Neuronal stem cell (in vitro differentiated cells): Measurements from ENCODE around the gene NDUFB7.

ENCODE experiments used
- DNase-seq: peaks from one replicate; pipeline ENCODE4 v3.0.0-alpha.2; 2013; ENCODE audit warnings: low spot score
- H2AFZ ChIP-seq: one replicate; pipeline ENCODE4 v1.6.1; 2013; ENCODE audit warnings: mild to moderate bottlenecking, low read length, inconsistent platforms
- H2AK5ac ChIP-seq: 2 replicates; pipeline ENCODE4 v1.6.1; 2013; ENCODE audit warnings: low read depth, mild to moderate bottlenecking, inconsistent platforms, low read length, moderate library complexity, mixed read lengths
- H2BK120ac ChIP-seq: 2 replicates; pipeline ENCODE4 v1.6.1; 2013; ENCODE audit warnings: low read depth, mild to moderate bottlenecking, inconsistent platforms, low read length, moderate library complexity, mixed read lengths
- H2BK12ac ChIP-seq: one replicate; pipeline ENCODE4 v1.6.1; 2013; ENCODE audit warnings: low read length, inconsistent platforms
- H2BK15ac ChIP-seq: 2 replicates; pipeline ENCODE4 v1.6.1; 2013; ENCODE audit warnings: mild to moderate bottlenecking, low read length, inconsistent platforms, mixed read lengths
- H2BK5ac ChIP-seq: one replicate; pipeline ENCODE4 v1.6.1; 2013; ENCODE audit warnings: inconsistent platforms, mild to moderate bottlenecking, low read length, moderate library complexity
- H3K14ac ChIP-seq: one replicate; pipeline ENCODE4 v1.6.1; 2013; ENCODE audit warnings: low read length, inconsistent platforms
- H3K18ac ChIP-seq: 2 replicates; pipeline ENCODE4 v1.6.1; 2013; ENCODE audit warnings: low read length, inconsistent platforms
- H3K23ac ChIP-seq: 2 replicates; pipeline ENCODE4 v1.6.1; 2013; ENCODE audit warnings: low read depth, mild to moderate bottlenecking, mixed read lengths, low read length, inconsistent platforms; ENCODE audit not compliant: poor library complexity
- H3K27ac ChIP-seq: replicated peaks from 3 replicates; pipeline ENCODE4 v1.5.1; 2013; ENCODE audit warnings: low read length, inconsistent platforms
- H3K27me3 ChIP-seq, 3 experiments: 2 replicates each; pipeline ENCODE4 v1.6.1; 2013; ENCODE audit warnings: low read length in 3 of 3, mild to moderate bottlenecking in 2 of 3, inconsistent platforms in 1 of 3, low read depth in 1 of 3, mixed read lengths in 1 of 3, moderate library complexity in 1 of 3; ENCODE audit not compliant: control insufficient read depth in 3 of 3, insufficient read depth in 3 of 3
- H3K36me3 ChIP-seq, 2 donors: replicated peaks in 1 of 2; 2 replicates each; pipeline ENCODE4 v1.6.1; 2013; ENCODE audit warnings: low read length in 2 of 2; ENCODE audit not compliant: control insufficient read depth in 2 of 2, insufficient read depth in 2 of 2
- H3K4ac ChIP-seq: 2 replicates; pipeline ENCODE4 v1.6.1; 2013; ENCODE audit warnings: inconsistent platforms, mild to moderate bottlenecking, low read length, moderate library complexity
- H3K4me1 ChIP-seq, 2 donors: 1 replicate in 1 of 2; 2 replicates in 1 of 2; pipeline ENCODE4 v1.6.1; 2013; ENCODE audit warnings: low read length in 2 of 2, low read depth in 1 of 2; ENCODE audit not compliant: control insufficient read depth in 2 of 2, insufficient read depth in 1 of 2
- H3K4me2 ChIP-seq: one replicate; pipeline ENCODE4 v1.6.1; 2013; ENCODE audit warnings: mild to moderate bottlenecking, low read length, inconsistent platforms; ENCODE audit not compliant: insufficient read depth, poor library complexity, severe bottlenecking
- H3K4me3 ChIP-seq, 2 donors: 2 replicates each; pipeline ENCODE4 v1.5.1; 2013; ENCODE audit warnings: low read length in 2 of 2, mild to moderate bottlenecking in 2 of 2, inconsistent platforms in 1 of 2, moderate library complexity in 1 of 2
- H3K79me1 ChIP-seq: one replicate; pipeline ENCODE4 v1.6.1; 2013; ENCODE audit warnings: low read depth, mild to moderate bottlenecking, inconsistent platforms, low read length, moderate library complexity
- H3K9ac ChIP-seq: one replicate; pipeline ENCODE4 v1.6.1; 2013; ENCODE audit warnings: mild to moderate bottlenecking, low read depth, low read length, inconsistent platforms; ENCODE audit not compliant: poor library complexity
- H3K9me3 ChIP-seq, 2 donors: replicated peaks in 1 of 2; 2 replicates each; pipeline versions ENCODE3 to v1.6.1; 2013; ENCODE audit warnings: low read length in 2 of 2, mild to moderate bottlenecking in 2 of 2, inconsistent platforms in 1 of 2, low read depth in 1 of 2, mixed read lengths in 1 of 2, moderate library complexity in 1 of 2; ENCODE audit not compliant: control insufficient read depth in 2 of 2, insufficient read depth in 1 of 2
- H4K8ac ChIP-seq: one replicate; pipeline ENCODE4 v1.6.1; 2013; ENCODE audit warnings: low read depth, mild to moderate bottlenecking, inconsistent platforms, low read length, moderate library complexity
- H4K91ac ChIP-seq: one replicate; pipeline ENCODE4 v1.6.1; 2013; ENCODE audit warnings: low read length, low read depth, mild to moderate bottlenecking, inconsistent platforms; ENCODE audit not compliant: poor library complexity
- WGBS, 2 donors: extraction: QIAGEN DNeasy Blood & Tissue Kit; methylation state at CpG; one replicate each; pipeline ENCODE4 v1.1.7; 2013; ENCODE audit warnings: missing lambda C conversion rate in 2 of 2, mixed read lengths in 1 of 2; ENCODE audit not compliant: insufficient read length in 2 of 2, insufficient replicate concordance in 1 of 2; ENCODE audit errors: extremely low coverage in 2 of 2; 5-methylcytosine and 5-hydroxymethylcytosine counted together

The NDUFB7 gene

GRCh38 chr19:14556662-14557188 is 15.1 kb downstream of the NDUFB7 start:
- peak overlapping the region; percentile 33 for H3K9ac ChIP-seq
- H3K4me1 ChIP-seq: peaks cover 11% of the 10 kb centered on the region in 2 donors
- peak overlapping the region; percentile 28 for H3K4me2 ChIP-seq
- H2BK5ac ChIP-seq: peak overlapping the region; percentile 27
- no peaks in the 10 kb centered on the region for H3K27me3 ChIP-seq
- peaks cover 40% of the 10 kb centered on the region for H3K79me1 ChIP-seq
- H3K27ac ChIP-seq: no peak overlapping the region
- H3K14ac ChIP-seq: no peak overlapping the region
- DNase-seq: peak; percentile 72
- no peak overlapping the region for H3K23ac ChIP-seq
- no peak overlapping the region for H2BK12ac ChIP-seq
- no peak overlapping the region for H4K91ac ChIP-seq
- H2AFZ ChIP-seq: peak overlapping the region; percentile 58
- no peak overlapping the region for H2BK120ac ChIP-seq
- WGBS, 2 donors: no CpG with 5 or more reads among the region's 18 CpGs
- H3K9me3 ChIP-seq: no peaks in the 10 kb centered on the region
- H3K18ac ChIP-seq: peak overlapping the region; percentile 15
- no peak overlapping the region for H2BK15ac ChIP-seq
- no peak overlapping the region for H3K4ac ChIP-seq
- H3K36me3 ChIP-seq: peaks cover under 1 to 4% of the 10 kb centered on the region in 2 donors
- no peak overlapping the region for H3K4me3 ChIP-seq
- H2AK5ac ChIP-seq: no peak overlapping the region
- H4K8ac ChIP-seq: no peak overlapping the region

GRCh38 chr19:14555918-14556661 is 15.8 kb downstream of the NDUFB7 start:
- no peak overlapping the region for H3K27ac ChIP-seq

GRCh38 chr19:14554382-14554812 is 17.5 kb downstream of the NDUFB7 start:
- H2BK15ac ChIP-seq: no peak overlapping the region
- H2BK5ac ChIP-seq: no peak overlapping the region
- H2AK5ac ChIP-seq: no peak overlapping the region
- no peak overlapping the region for H3K9ac ChIP-seq
- no peak overlapping the region for H2BK120ac ChIP-seq
- H3K4me3 ChIP-seq: no peak overlapping the region
- no peak overlapping the region for H2AFZ ChIP-seq
- H3K23ac ChIP-seq: no peak overlapping the region
- no peak overlapping the region for H3K4ac ChIP-seq
- H3K36me3 ChIP-seq: peaks cover 4 to 8% of the 10 kb centered on the region in 2 donors
- no peak overlapping the region for H3K4me2 ChIP-seq
- no peak overlapping the region for H4K8ac ChIP-seq
- no peak overlapping the region for H3K27ac ChIP-seq
- no peaks in the 10 kb centered on the region for H3K27me3 ChIP-seq
- no peak overlapping the region for H4K91ac ChIP-seq
- H3K18ac ChIP-seq: peak overlapping the region; percentile 72
- H2BK12ac ChIP-seq: no peak overlapping the region
- DNase-seq: no peak
- no peak overlapping the region for H3K14ac ChIP-seq
- no CpG with 5 or more reads among the region's 6 CpGs for WGBS, 2 donors
- H3K79me1 ChIP-seq: peaks cover 36% of the 10 kb centered on the region
- peaks cover 2 to 11% of the 10 kb centered on the region in 2 donors for H3K4me1 ChIP-seq
- no peaks in the 10 kb centered on the region for H3K9me3 ChIP-seq

More at GRCh38 chr19:14555918-14556661, 15.8 kb downstream of the NDUFB7 start:
- H4K91ac ChIP-seq: no peak overlapping the region
- H3K27me3 ChIP-seq: no peaks in the 10 kb centered on the region
- H3K23ac ChIP-seq: no peak overlapping the region
- no peak for DNase-seq
- no peak overlapping the region for H3K18ac ChIP-seq
- no peak overlapping the region for H3K4ac ChIP-seq
- H3K79me1 ChIP-seq: peaks cover 44% of the 10 kb centered on the region
- H2AK5ac ChIP-seq: no peak overlapping the region
- no peak overlapping the region for H2BK15ac ChIP-seq
- no peaks in the 10 kb centered on the region for H3K9me3 ChIP-seq
- no CpG with 5 or more reads among the region's 12 CpGs for WGBS, 2 donors
- no peak overlapping the region for H4K8ac ChIP-seq
- no peak overlapping the region for H2BK120ac ChIP-seq
- peak overlapping the region; percentile 33 for H3K9ac ChIP-seq
- peak overlapping the region; percentile 66 for H3K14ac ChIP-seq
- peaks cover 13 to 14% of the 10 kb centered on the region in 2 donors for H3K4me1 ChIP-seq
- peak overlapping the region in 1 of 2 donors; percentile 4 for H3K4me3 ChIP-seq
- H2BK5ac ChIP-seq: peak overlapping the region; percentile 27
- H2AFZ ChIP-seq: no peak overlapping the region
- peaks cover 0 to 4% of the 10 kb centered on the region in 2 donors for H3K36me3 ChIP-seq
- no peak overlapping the region for H2BK12ac ChIP-seq
- H3K4me2 ChIP-seq: no peak overlapping the region

- Histone ChIP-seq H3K18ac (no peak overlapping the region), H3K4me3 (no peak overlapping the region), H3K36me3 (peaks cover 4 to 13% of the 10 kb centered on the region in 2 donors), H4K91ac (no peak overlapping the region), H2AK5ac (no peak overlapping the region), H2BK15ac (no peak overlapping the region), H2BK120ac (no peak overlapping the region), H2AFZ (no peak overlapping the region), H3K14ac (no peak overlapping the region), H4K8ac (no peak overlapping the region), H3K27me3 (no peaks in the 10 kb centered on the region), H3K4ac (no peak overlapping the region), H3K4me2 (no peak overlapping the region), H3K79me1 (peaks cover 36% of the 10 kb centered on the region), H3K23ac (no peak overlapping the region), H3K27ac (no peak overlapping the region), H3K4me1 (peaks cover 2 to 11% of the 10 kb centered on the region in 2 donors), H3K9ac (peak overlapping the region; percentile 37), H3K9me3 (no peaks in the 10 kb centered on the region), H2BK5ac (no peak overlapping the region), H2BK12ac (no peak overlapping the region)
- WGBS, 2 donors: no CpG with 5 or more reads among the region's 9 CpGs
- no peak for DNase-seq
These were observed 18.0 kb downstream of the NDUFB7 start for GRCh38 chr19:14553939-14554243.
